ENCODE results near the gene IP6K3. TPM values are rescaled to one million over a fixed set of nuclear protein-coding genes. Genes with fewer than 3 reads are reported as not detected.

IP6K3 gene
- total RNA-seq, 2 donors from 2014 or later, result 17.3 to 29.9 TPM

DNA sequence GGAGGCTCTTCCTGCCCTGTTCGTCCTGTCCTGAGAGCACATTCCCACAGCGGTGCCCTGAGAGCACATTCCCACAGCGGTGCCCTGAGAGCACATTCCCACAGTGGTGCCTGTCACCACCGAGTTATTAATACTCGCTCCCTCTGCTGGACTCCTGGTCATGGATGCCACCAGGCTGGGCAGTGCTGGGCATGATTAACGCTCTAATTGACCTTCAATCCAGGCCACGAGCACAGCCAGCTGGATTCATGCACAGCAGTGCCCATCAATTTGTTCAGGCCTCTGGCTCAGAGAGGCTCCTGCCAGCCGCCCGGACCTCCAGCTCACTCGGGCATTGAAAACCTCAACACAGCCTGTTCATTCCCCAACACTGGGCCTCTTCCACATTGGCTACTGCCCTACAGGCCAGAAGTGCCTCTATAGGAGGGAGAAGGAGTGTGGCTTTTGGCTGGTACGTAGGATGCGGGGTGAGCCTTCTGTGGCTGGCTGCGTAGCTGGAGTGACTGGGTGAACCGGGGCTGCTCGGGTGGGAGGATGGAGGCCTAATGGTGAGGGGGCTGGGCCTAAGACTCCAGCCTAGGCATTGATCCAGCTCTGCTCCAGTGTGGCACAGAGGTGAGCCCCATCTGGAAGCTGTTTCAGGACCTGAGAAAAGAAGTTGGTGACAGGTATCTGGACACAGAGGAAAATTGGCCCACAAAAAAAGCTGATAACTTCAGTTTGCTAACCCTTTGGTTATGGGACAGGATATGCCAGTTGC, 9.3 kb downstream of the IP6K3 start:
- Histone ChIP-seq H3K4me3 (no peak overlapping the region), H3K4me1 (peaks cover 0 to 40% of the 10 kb centered on the region in 2 donors), H3K27me3 (no peaks in the 10 kb centered on the region), H3K36me3 (peaks cover 50% of the 10 kb centered on the region), H3K9me3 (no peaks in the 10 kb centered on the region), H3K27ac (peak overlapping the region; percentile 80 to 91)
- TF ChIP-seq, protein P1, sequence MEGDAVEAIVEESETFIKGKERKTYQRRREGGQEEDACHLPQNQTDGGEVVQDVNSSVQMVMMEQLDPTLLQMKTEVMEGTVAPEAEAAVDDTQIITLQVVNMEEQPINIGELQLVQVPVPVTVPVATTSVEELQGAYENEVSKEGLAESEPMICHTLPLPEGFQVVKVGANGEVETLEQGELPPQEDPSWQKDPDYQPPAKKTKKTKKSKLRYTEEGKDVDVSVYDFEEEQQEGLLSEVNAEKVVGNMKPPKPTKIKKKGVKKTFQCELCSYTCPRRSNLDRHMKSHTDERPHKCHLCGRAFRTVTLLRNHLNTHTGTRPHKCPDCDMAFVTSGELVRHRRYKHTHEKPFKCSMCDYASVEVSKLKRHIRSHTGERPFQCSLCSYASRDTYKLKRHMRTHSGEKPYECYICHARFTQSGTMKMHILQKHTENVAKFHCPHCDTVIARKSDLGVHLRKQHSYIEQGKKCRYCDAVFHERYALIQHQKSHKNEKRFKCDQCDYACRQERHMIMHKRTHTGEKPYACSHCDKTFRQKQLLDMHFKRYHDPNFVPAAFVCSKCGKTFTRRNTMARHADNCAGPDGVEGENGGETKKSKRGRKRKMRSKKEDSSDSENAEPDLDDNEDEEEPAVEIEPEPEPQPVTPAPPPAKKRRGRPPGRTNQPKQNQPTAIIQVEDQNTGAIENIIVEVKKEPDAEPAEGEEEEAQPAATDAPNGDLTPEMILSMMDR (IDR thresholded peaks at IDR 0.05), result no peak
- no peak for DNase-seq (ENCODE audit: low spot score)

DNA sequence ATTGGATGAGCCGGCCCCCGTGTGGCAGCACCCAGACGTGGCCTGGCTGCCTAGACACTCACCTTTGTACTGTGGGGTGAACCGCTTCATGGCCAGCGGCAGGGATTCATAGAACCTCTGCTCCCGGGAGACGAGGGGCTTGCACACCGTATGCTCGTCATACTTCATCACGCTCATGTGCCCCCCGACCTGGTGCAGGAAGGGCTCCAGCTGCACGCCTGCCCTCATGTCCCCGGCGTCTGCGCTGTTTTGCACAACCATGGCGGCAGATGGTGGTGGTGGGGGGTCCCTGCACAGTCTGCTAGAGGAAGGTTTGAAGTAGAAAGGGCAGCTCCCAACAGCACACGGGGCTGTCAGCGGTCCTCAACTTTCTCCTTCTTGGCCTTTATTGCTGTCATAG, 11.5 kb downstream of the IP6K3 start:
- no peak for DNase-seq (ENCODE audit: low spot score)
- Histone ChIP-seq H3K4me1 (peaks cover 0 to 48% of the 10 kb centered on the region in 2 donors), H3K4me3 (no peak overlapping the region), H3K9me3 (no peaks in the 10 kb centered on the region), H3K27ac (no peak overlapping the region), H3K27me3 (no peaks in the 10 kb centered on the region), H3K36me3 (peaks cover 50% of the 10 kb centered on the region)
- TF ChIP-seq, protein P1 (IDR thresholded peaks at IDR 0.05), result no peak

DNA sequence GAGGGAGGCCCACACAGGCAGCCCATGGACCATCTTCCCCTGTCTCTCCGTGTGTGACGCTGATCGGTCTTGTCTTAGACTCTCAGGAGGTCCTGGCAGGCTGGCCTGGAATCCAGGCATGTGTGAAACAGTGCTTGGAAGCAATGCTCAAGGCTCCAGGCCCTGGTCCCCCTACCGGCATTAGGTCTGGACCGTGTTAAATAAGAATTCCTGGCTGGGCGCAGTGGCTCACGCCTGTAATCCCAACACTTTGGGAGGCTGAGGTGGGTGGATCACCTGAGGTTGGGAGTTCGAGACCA, 13.0 kb downstream of the IP6K3 start:
- H3K9me3 ChIP-seq, result no peaks in the 10 kb centered on the region
- no peak for DNase-seq (ENCODE audit: low spot score)
- no peaks in the 10 kb centered on the region for H3K27me3 ChIP-seq
- peaks cover 45% of the 10 kb centered on the region for H3K36me3 ChIP-seq
- no peak overlapping the region for H3K4me3 ChIP-seq
- TF ChIP-seq, protein P1 (IDR thresholded peaks at IDR 0.05), result no peak
- peaks cover 0 to 37% of the 10 kb centered on the region in 2 donors for H3K4me1 ChIP-seq
- peak overlapping the region in 1 of 2 donors; percentile 77 for H3K27ac ChIP-seq

DNA sequence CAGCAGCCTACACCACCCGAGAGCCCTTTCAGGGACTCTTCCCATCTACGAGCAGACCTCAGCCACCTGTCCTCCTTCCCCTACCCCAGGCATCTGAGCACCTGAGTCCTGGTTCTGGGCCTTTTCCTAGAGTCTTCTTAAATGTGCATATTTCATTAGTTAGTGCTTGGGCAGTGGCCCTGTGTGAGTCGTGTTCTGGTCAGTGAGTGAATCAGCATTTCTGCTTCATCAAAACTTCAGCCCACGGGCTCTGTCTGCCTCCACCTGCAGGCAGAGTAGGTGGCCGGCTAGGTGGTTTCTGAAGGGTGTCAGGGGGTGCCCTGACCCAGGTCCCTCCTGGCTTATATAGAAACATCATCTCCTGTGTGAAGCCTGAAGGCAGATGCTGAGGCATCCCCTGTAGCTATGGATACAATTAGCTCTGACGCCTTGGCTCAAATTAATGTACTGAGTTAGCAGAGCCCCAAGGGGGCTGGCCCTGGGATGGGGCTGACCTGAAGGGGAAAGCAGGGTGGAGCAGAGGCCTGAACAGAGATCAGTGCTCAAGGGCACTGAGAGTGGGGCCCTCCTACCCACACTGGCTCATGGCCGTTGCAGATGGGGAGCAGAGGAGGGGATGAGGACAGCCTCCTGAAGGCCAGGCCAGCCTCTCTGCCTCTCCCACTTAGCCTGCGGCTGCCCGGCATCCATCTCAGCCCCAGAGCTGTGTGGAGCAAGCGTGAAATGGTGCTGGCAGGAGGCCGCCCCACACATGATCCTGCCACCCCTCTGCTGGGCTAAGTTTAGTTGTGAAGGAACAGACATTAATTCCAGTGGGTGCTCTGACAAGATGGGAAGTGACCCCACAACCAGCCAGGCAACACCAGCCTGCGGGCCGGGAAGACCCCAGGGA, 13.6 kb downstream of the IP6K3 start:
- H3K36me3 ChIP-seq, result peaks cover 39% of the 10 kb centered on the region
- TF ChIP-seq, protein P1 (IDR thresholded peaks at IDR 0.05), result no peak
- H3K9me3 ChIP-seq, result no peaks in the 10 kb centered on the region
- DNase-seq (ENCODE audit: low spot score), result no peak
- peak overlapping the region; percentile 71 to 77 for H3K27ac ChIP-seq
- H3K27me3 ChIP-seq, result no peaks in the 10 kb centered on the region
- H3K4me3 ChIP-seq, result no peak overlapping the region
- peaks cover 0 to 32% of the 10 kb centered on the region in 2 donors for H3K4me1 ChIP-seq

DNA sequence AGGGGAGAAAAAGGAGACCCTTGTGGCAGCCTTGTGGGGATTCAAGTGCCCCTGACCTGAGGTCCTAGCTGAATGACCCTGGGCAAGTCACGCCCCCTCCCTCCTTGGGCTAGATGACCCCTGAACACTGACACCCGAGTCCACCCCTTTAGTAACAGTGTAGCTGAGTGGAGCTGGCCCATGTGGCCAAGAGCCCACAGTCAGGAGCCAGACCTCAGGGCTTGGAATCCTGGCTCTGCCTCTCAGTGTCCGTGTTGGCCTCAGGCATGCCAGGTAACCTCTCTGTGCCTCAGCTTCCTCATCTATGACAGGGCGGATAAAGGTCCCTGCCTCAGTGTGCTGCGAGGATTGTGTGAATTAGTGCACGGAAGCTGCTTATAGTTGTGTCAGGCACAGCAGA, 14.3 kb downstream of the IP6K3 start:
- H3K4me1 ChIP-seq, result peaks cover 0 to 33% of the 10 kb centered on the region in 2 donors
- DNase-seq (ENCODE audit: low spot score), result no peak
- peaks cover 38% of the 10 kb centered on the region for H3K36me3 ChIP-seq
- H3K9me3 ChIP-seq, result no peaks in the 10 kb centered on the region
- no peaks in the 10 kb centered on the region for H3K27me3 ChIP-seq
- no peak overlapping the region for H3K4me3 ChIP-seq
- TF ChIP-seq, protein P1 (IDR thresholded peaks at IDR 0.05), result no peak
- H3K27ac ChIP-seq, result peak overlapping the region; percentile 71 to 77

All from right atrium auricular region (tissue), 2 donors.